ENCODE results near the gene FLT3.

FLT3 gene

DNA sequence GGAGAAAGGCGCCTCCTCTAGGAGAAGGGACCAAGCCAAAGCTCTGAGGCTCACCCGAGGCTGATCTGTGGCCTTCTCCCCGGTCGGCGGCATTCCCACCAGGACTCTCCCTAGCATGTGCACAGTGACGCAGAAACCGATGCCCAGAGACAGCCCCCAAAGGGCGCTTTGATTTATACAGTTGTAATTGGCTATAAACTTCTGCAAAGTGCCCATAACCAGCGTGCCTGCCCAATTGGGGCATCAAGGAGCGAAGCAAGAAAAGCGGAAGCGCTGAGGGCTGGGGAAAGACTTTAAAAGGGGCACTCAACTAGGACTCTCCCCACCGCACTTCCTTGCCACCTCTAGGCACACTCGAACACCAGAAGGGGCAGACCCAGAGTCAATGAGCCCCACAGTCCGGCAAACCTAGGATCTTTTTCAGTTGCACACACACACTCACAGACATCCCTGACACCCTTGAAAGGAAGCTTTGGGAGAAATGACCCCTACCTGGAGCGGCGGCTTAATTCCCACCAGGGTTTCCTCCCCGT lies 133.1 kb downstream of the FLT3 start:
- no peaks in the 10 kb centered on the region for H3F3A ChIP-seq (ENCODE audit: insufficient read depth)
- no peak overlapping the region for H3K4me3 ChIP-seq (ENCODE audit: insufficient read depth, low read length, poor library complexity, severe bottlenecking)
- no peak overlapping the region for H2AFZ ChIP-seq (ENCODE audit: low read depth, low read length, severe bottlenecking)
- TF ChIP-seq, protein P1, sequence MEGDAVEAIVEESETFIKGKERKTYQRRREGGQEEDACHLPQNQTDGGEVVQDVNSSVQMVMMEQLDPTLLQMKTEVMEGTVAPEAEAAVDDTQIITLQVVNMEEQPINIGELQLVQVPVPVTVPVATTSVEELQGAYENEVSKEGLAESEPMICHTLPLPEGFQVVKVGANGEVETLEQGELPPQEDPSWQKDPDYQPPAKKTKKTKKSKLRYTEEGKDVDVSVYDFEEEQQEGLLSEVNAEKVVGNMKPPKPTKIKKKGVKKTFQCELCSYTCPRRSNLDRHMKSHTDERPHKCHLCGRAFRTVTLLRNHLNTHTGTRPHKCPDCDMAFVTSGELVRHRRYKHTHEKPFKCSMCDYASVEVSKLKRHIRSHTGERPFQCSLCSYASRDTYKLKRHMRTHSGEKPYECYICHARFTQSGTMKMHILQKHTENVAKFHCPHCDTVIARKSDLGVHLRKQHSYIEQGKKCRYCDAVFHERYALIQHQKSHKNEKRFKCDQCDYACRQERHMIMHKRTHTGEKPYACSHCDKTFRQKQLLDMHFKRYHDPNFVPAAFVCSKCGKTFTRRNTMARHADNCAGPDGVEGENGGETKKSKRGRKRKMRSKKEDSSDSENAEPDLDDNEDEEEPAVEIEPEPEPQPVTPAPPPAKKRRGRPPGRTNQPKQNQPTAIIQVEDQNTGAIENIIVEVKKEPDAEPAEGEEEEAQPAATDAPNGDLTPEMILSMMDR (IDR thresholded peaks at IDR 0.05; ENCODE audit: insufficient read depth, low read length, poor library complexity, severe bottlenecking): no peak
- TF ChIP-seq EZH2phosphoT487 (conservative IDR thresholded peaks at IDR 0.05; ENCODE audit: low read length): no peak
- H4K20me1 ChIP-seq (ENCODE audit: low read depth, low read length): no peaks in the 10 kb centered on the region
- no peaks in the 10 kb centered on the region for H3K79me2 ChIP-seq (ENCODE audit: insufficient read depth, low read length)
- H3K9me2 ChIP-seq (replicated peaks; ENCODE audit: insufficient read depth, low read length): no peaks in the 10 kb centered on the region
- no peaks in the 10 kb centered on the region for H3K36me3 ChIP-seq (ENCODE audit: low read length)
- H3K27me3 ChIP-seq (ENCODE audit: low read length): no peaks in the 10 kb centered on the region
- H3K27ac ChIP-seq (ENCODE audit: low read depth, low read length): no peak overlapping the region
- no peak overlapping the region for H3K4me2 ChIP-seq (ENCODE audit: low read depth, low read length, poor library complexity, severe bottlenecking)
- no peak overlapping the region for H3K9ac ChIP-seq (ENCODE audit: low read length)
- no peaks in the 10 kb centered on the region for H3K9me3 ChIP-seq (ENCODE audit: insufficient read depth, low read length)

DNA sequence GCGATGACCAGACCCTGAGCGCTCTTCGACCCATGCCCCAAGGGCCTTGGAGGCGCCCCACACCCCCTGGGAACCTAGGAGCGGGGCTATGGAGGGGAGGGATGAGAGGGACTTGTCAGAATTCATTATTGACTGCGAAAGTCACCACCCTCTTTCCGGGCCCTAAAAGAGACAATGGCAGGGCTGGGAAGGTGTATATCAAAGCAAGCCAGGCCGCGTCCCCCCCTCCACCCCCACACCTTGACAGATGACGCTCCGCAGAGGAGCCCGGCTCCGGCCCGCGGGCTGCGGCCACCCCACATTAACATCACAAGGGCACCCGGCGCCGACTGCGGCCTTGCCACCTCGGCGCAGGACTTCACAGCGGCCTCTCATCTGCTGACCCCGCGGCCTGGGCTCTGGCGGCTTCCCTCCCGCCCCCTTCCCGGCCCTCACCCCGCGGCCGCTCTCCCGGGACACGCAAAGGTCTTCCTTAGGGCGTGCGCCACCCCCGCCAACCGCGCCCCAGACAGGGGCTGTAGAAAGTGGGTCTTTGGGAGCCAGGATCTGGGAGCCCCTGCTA lies 133.7 kb downstream of the FLT3 start:
- Histone ChIP-seq H3K9ac (ENCODE audit: low read length) (no peak overlapping the region), H3K27ac (ENCODE audit: low read depth, low read length) (no peak overlapping the region), H3K4me2 (ENCODE audit: low read depth, low read length, poor library complexity, severe bottlenecking) (no peak overlapping the region)

DNA sequence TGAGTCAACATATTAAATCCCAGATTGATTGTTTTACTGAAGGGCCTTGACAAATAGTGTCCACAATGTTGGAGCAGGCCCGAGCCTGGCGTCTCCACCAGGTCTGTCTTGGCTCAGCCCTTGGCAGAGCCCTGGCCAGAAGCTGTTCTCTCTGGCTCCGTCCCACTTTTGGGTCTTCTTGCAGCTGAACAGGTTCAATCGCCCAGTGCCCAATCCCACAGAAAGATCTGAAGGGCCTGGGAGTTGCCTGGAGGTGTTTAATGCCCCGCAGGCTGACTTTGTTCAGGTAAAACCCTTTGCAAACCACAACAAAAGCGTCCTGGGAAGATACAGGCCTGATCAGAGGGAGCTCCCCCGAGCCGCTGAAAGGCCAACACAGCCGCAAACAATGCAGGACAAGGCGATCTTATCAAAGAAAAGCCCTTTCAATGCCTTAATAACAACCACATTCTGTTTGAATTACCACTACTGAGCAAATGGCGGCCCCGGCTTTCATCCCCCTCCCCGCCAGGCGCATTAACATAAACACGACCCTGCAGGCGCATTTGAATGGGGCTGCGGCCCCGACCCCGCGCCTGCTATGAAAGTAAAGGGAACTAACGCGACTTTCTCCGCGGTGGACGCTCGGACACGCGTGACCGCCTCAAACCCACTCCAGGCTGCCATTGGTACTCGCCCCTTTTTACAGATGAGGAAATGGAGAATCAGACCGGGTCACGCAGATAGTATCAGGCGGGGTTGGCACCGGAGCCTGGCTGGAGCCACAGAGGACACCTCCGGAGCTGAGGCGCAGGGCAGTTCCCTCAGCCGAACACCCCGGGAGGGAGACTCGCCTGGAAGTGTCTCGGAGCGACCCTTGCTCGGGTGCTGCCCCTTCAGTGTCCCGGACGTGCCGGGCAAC lies 134.4 kb downstream of the FLT3 start:
- no peak overlapping the region for H3K4me3 ChIP-seq (ENCODE audit: insufficient read depth, low read length, poor library complexity, severe bottlenecking)
- H3K27me3 ChIP-seq (ENCODE audit: low read length): no peaks in the 10 kb centered on the region
- H2AFZ ChIP-seq (ENCODE audit: low read depth, low read length, severe bottlenecking): no peak overlapping the region
- TF ChIP-seq, protein P1 (IDR thresholded peaks at IDR 0.05; ENCODE audit: insufficient read depth, low read length, poor library complexity, severe bottlenecking): no peak
- H3K4me2 ChIP-seq (ENCODE audit: low read depth, low read length, poor library complexity, severe bottlenecking): no peak overlapping the region
- H3K9me3 ChIP-seq (ENCODE audit: insufficient read depth, low read length): no peaks in the 10 kb centered on the region
- H3K79me2 ChIP-seq (ENCODE audit: insufficient read depth, low read length): no peaks in the 10 kb centered on the region
- no peaks in the 10 kb centered on the region for H3F3A ChIP-seq (ENCODE audit: insufficient read depth)
- no peaks in the 10 kb centered on the region for H3K9me2 ChIP-seq (replicated peaks; ENCODE audit: insufficient read depth, low read length)
- no peaks in the 10 kb centered on the region for H4K20me1 ChIP-seq (ENCODE audit: low read depth, low read length)
- no peak overlapping the region for H3K27ac ChIP-seq (ENCODE audit: low read depth, low read length)
- no peaks in the 10 kb centered on the region for H3K36me3 ChIP-seq (ENCODE audit: low read length)
- no peak overlapping the region for H3K9ac ChIP-seq (ENCODE audit: low read length)

More for the DNA sequence above, 133.7 kb downstream of the FLT3 start:
- Histone ChIP-seq H3K9me3 (ENCODE audit: insufficient read depth, low read length) (no peaks in the 10 kb centered on the region), H3K36me3 (ENCODE audit: low read length) (no peaks in the 10 kb centered on the region), H3K27me3 (ENCODE audit: low read length) (no peaks in the 10 kb centered on the region), H2AFZ (ENCODE audit: low read depth, low read length, severe bottlenecking) (no peak overlapping the region), H3K79me2 (ENCODE audit: insufficient read depth, low read length) (no peaks in the 10 kb centered on the region), H4K20me1 (ENCODE audit: low read depth, low read length) (no peaks in the 10 kb centered on the region), H3F3A (ENCODE audit: insufficient read depth) (no peaks in the 10 kb centered on the region), H3K9me2 (replicated peaks; ENCODE audit: insufficient read depth, low read length) (no peaks in the 10 kb centered on the region), H3K4me3 (ENCODE audit: insufficient read depth, low read length, poor library complexity, severe bottlenecking) (no peak overlapping the region)
- no peak for TF ChIP-seq EZH2phosphoT487 (conservative IDR thresholded peaks at IDR 0.05; ENCODE audit: low read length)
- TF ChIP-seq, protein P1 (IDR thresholded peaks at IDR 0.05; ENCODE audit: insufficient read depth, low read length, poor library complexity, severe bottlenecking): no peak
